Thyroid gland (tissue), 4 donors: ENCODE measurements around the gene PHACTR3.

ENCODE experiments used
- POLR2A ChIP-seq, 2 donors: fragments of 450-650 bp; IDR thresholded peaks; one replicate each; pipeline ENCODE4 v1.6.1; 2017; ENCODE audit warnings: antibody characterized with exemption in 2 of 2, mild to moderate bottlenecking in 2 of 2, moderate library complexity in 1 of 2
- TF ChIP-seq, protein P1 (sequence below), 6 experiments: fragments of 200-600 bp in 3 of 6; fragments of 450-650 bp in 3 of 6; sonication (generic) in 3 of 6; IDR thresholded peaks; one replicate each; pipeline ENCODE4 v1.5.1; 2016 to 2019; ENCODE audit warnings: antibody characterized with exemption in 6 of 6, mild to moderate bottlenecking in 2 of 6, inconsistent platforms in 1 of 6, moderate library complexity in 1 of 6

DNA sequence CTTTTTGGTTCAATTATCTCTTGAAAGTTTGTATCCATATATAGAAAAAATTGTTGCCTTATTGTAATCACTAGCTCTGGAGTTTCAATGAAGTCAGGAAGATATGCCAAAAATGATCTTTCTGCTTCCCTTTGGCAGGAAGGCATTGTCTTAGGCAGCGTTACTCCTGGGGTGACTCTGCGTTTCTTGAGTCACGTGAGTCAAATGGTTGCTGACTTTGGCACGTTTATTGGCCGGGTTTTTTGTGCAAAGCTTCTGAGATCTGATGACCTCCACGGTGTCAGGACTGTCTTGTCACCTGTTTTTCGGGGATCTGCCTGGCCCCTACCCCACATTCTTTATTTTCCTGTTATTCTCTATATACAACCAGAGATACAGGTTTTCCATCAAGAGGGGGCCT, 10.4 kb downstream of the PHACTR3 start:
- TF ChIP-seq, protein P1, sequence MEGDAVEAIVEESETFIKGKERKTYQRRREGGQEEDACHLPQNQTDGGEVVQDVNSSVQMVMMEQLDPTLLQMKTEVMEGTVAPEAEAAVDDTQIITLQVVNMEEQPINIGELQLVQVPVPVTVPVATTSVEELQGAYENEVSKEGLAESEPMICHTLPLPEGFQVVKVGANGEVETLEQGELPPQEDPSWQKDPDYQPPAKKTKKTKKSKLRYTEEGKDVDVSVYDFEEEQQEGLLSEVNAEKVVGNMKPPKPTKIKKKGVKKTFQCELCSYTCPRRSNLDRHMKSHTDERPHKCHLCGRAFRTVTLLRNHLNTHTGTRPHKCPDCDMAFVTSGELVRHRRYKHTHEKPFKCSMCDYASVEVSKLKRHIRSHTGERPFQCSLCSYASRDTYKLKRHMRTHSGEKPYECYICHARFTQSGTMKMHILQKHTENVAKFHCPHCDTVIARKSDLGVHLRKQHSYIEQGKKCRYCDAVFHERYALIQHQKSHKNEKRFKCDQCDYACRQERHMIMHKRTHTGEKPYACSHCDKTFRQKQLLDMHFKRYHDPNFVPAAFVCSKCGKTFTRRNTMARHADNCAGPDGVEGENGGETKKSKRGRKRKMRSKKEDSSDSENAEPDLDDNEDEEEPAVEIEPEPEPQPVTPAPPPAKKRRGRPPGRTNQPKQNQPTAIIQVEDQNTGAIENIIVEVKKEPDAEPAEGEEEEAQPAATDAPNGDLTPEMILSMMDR (IDR thresholded peaks at IDR 0.05), result no peak
- no peak for TF ChIP-seq POLR2A (IDR thresholded peaks at IDR 0.05)
